K562 (cell line): ENCODE measurements around the gene PRDM11. TPM values are rescaled to one million over a fixed set of nuclear protein-coding genes. Genes with fewer than 3 reads are reported as not detected.

Source experiments
- ARID2 ChIP-seq: fragments of 450-650 bp; IDR thresholded peaks from 2 replicates; pipeline ENCODE4 v1.6.1; 2017; ENCODE audit warnings: antibody characterized with exemption, mild to moderate bottlenecking
- CBX5 ChIP-seq: IDR thresholded peaks from 2 replicates; pipeline ENCODE4 v1.6.1; 2014; ENCODE audit warnings: low read depth, borderline replicate concordance
- GTF2B ChIP-seq: IDR thresholded peaks from 2 replicates; pipeline ENCODE4 v1.6.1; 2011; ENCODE audit not compliant: insufficient read length; ENCODE audit errors: extremely low read depth
- HDAC8 ChIP-seq: fragments of 450-650 bp; IDR thresholded peaks from 2 replicates; pipeline ENCODE4 v1.6.1; 2016; ENCODE audit warnings: mild to moderate bottlenecking, missing genetic modification characterization, moderate library complexity, missing compliant biosample characterization
- MED1 ChIP-seq: sonication (generic); formaldehyde crosslinking; IDR thresholded peaks from 2 replicates; pipeline ENCODE4 v1.8.1; 2023; ENCODE audit warnings: missing genetic modification reagents, borderline replicate concordance
- MIER1 ChIP-seq: fragments of 450-650 bp; IDR thresholded peaks from 2 replicates; pipeline ENCODE4 v1.6.1; 2016; ENCODE audit warnings: antibody characterized with exemption, mild to moderate bottlenecking, low read depth
- NFXL1 ChIP-seq: fragments of 450-650 bp; formaldehyde crosslinking; IDR thresholded peaks from 2 replicates; pipeline ENCODE4 v1.4.0; 2021; ENCODE audit warnings: mild to moderate bottlenecking
- NR3C1 ChIP-seq: sonication (generic); formaldehyde crosslinking; IDR thresholded peaks from 2 replicates; pipeline ENCODE4 v1.8.1; 2022; ENCODE audit warnings: missing genetic modification reagents
- SMARCC2 ChIP-seq: fragments of 450-650 bp; IDR thresholded peaks from 2 replicates; pipeline ENCODE4 v1.6.1; 2017; ENCODE audit warnings: antibody characterized with exemption, moderate library complexity, mild to moderate bottlenecking, low read depth
- TAF1 ChIP-seq: IDR thresholded peaks from 2 replicates; pipeline ENCODE4 v1.6.1; 2011; ENCODE audit warnings: mild to moderate bottlenecking, low read length, moderate library complexity; ENCODE audit not compliant: insufficient read depth, control insufficient read depth, severe bottlenecking; ENCODE audit errors: extremely low read depth
- TARDBP ChIP-seq: fragments of 450-650 bp; IDR thresholded peaks from 2 replicates; pipeline ENCODE4 v1.6.1; 2016
- ZFP1 ChIP-seq: fragments of 450-650 bp; formaldehyde crosslinking; IDR thresholded peaks from 2 replicates; pipeline ENCODE4 v1.4.0; 2020; ENCODE audit warnings: mild to moderate bottlenecking, mixed read lengths
- polyA plus RNA-seq, 8 experiments: library from polyadenylated mRNA; depleted of rRNA in 4 of 8; stranded (reverse) in 5 of 8; unstranded in 3 of 8; fragments of >200 nt; fragmentation: Nextera tagmentation in 2 of 8; fragmentation: Illumina TruSeq in 1 of 8; extraction: Ambion mirVana in 2 of 8; extraction: Trizol in 1 of 8; gene quantifications; 2 replicates each; pipeline versions ENCODE4 v1.2.1 to v1.2.3, GENCODE V29; 2011 to 2014; ENCODE audit warnings: inconsistent platforms in 1 of 8, missing spikeins in 1 of 8
- total RNA-seq, 7 experiments: library from RNA; depleted of rRNA in 6 of 7; stranded (reverse); fragments of >200 nt in 6 of 7; fragmentation: Illumina TruSeq in 2 of 7; extraction: Trizol in 2 of 7; gene quantifications; 2 replicates each; pipeline versions ENCODE4 v1.2.1 to v1.2.3, GENCODE V29; 2011 to 2021; ENCODE audit warnings: low replicate concordance in 1 of 7
- TF ChIP-seq, protein P1 (sequence below): sonication (generic); formaldehyde crosslinking; IDR thresholded peaks from 2 replicates; pipeline ENCODE4 v1.8.0; 2023; ENCODE audit warnings: mild to moderate bottlenecking, missing genetic modification reagents

The PRDM11 gene
- total and polyA plus RNA-seq, 9 of the 15 experiments (the other 6 are each of a cell fraction or from before 2014, with no cell fraction given), result 0.01 to 1.1 (median 0.29) TPM

GRCh38 chr11:45185228-45185729 lies 38.8 kb downstream of the PRDM11 start (continued):
- TF ChIP-seq HDAC8 (tag) (no peak), NR3C1 (no peak), CBX5 (no peak), TARDBP (peak; percentile 55; the same call in 1 of the 2 replicates), TAF1 (no peak), MIER1 (no peak), SMARCC2 (peak; percentile 95), GTF2B (no peak), ZFP1 (no peak), MED1 (CRISPR knock-in tag) (no peak), ARID2 (no peak), NFXL1 (CRISPR knock-in tag) (no peak)
- TF ChIP-seq, protein P1, sequence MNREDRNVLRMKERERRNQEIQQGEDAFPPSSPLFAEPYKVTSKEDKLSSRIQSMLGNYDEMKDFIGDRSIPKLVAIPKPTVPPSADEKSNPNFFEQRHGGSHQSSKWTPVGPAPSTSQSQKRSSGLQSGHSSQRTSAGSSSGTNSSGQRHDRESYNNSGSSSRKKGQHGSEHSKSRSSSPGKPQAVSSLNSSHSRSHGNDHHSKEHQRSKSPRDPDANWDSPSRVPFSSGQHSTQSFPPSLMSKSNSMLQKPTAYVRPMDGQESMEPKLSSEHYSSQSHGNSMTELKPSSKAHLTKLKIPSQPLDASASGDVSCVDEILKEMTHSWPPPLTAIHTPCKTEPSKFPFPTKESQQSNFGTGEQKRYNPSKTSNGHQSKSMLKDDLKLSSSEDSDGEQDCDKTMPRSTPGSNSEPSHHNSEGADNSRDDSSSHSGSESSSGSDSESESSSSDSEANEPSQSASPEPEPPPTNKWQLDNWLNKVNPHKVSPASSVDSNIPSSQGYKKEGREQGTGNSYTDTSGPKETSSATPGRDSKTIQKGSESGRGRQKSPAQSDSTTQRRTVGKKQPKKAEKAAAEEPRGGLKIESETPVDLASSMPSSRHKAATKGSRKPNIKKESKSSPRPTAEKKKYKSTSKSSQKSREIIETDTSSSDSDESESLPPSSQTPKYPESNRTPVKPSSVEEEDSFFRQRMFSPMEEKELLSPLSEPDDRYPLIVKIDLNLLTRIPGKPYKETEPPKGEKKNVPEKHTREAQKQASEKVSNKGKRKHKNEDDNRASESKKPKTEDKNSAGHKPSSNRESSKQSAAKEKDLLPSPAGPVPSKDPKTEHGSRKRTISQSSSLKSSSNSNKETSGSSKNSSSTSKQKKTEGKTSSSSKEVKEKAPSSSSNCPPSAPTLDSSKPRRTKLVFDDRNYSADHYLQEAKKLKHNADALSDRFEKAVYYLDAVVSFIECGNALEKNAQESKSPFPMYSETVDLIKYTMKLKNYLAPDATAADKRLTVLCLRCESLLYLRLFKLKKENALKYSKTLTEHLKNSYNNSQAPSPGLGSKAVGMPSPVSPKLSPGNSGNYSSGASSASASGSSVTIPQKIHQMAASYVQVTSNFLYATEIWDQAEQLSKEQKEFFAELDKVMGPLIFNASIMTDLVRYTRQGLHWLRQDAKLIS (CRISPR knock-in tag), result no peak
